HG03159 (cell line): Measurements from ENCODE around the gene GPR137.

Experiments
- ATAC-seq: cut with Tn5 transposase; IDR thresholded peaks from one replicate; pipeline ENCODE4 v1.9.1; 2021; ENCODE audit warnings: mild to moderate bottlenecking, moderate library complexity; ENCODE audit not compliant: unreplicated experiment

The GPR137 gene

GRCh38 chr11:64263021-64263946 lies 22.4 kb upstream of the GPR137 start:
- ATAC-seq, result no peak

- no peak for ATAC-seq
These were observed 21.7 kb upstream of the GPR137 start for GRCh38 chr11:64263947-64264317.

- ATAC-seq, result no peak
These were observed 21.2 kb upstream of the GPR137 start for GRCh38 chr11:64264371-64264852.

GRCh38 chr11:64265176-64266160 lies 20.2 kb upstream of the GPR137 start:
- no peak for ATAC-seq

- no peak for ATAC-seq
These were observed 19.3 kb upstream of the GPR137 start for GRCh38 chr11:64266339-64266738.

- ATAC-seq, result no peak
These were observed 18.3 kb upstream of the GPR137 start for GRCh38 chr11:64267207-64267945.

- ATAC-seq, result no peak
These were observed 17.4 kb upstream of the GPR137 start for GRCh38 chr11:64268025-64268892.

GRCh38 chr11:64268893-64269539 lies 16.6 kb upstream of the GPR137 start:
- ATAC-seq, result peak; percentile 18

- ATAC-seq, result peak; percentile 50
These were observed 16.0 kb upstream of the GPR137 start for GRCh38 chr11:64269540-64270220.

GRCh38 chr11:64275031-64275800 lies 10.4 kb upstream of the GPR137 start:
- no peak for ATAC-seq

- no peak for ATAC-seq
These were observed 9.8 kb upstream of the GPR137 start for GRCh38 chr11:64275841-64276240.

- no peak for ATAC-seq
These were observed 8.8 kb upstream of the GPR137 start for GRCh38 chr11:64276653-64277431.

- ATAC-seq, result no peak
These were observed 7.0 kb upstream of the GPR137 start for GRCh38 chr11:64278576-64279190.

GRCh38 chr11:64281957-64282770 lies 3.5 kb upstream of the GPR137 start:
- ATAC-seq, result no peak

GRCh38 chr11:64283092-64283491 lies 2.6 kb upstream of the GPR137 start:
- no peak for ATAC-seq
